Spinal cord (tissue), 10 donors: ENCODE measurements around the gene BPIFB4. TPM values are rescaled to one million over a fixed set of nuclear protein-coding genes. Genes with fewer than 3 reads are reported as not detected.
"Not testable (repeated sequence)": the region's sequence is repeated elsewhere in the genome, so short reads cannot be mapped to it uniquely, and the experiment has no call there.

Experiments used
- DNase-seq, 6 donors: peaks; one replicate each; pipeline versions ENCODE4 v3.0.0 to v3.0.0-alpha.2; 2013 to 2015; ENCODE audit warnings: low spot score in 6 of 6, low read depth in 4 of 6
- H3K27ac ChIP-seq: one replicate; pipeline ENCODE4 v1.5.1; 2013; ENCODE audit warnings: low read depth, low read length, control low read depth
- H3K27me3 ChIP-seq: one replicate; pipeline ENCODE4 v1.6.1; 2013; ENCODE audit warnings: low read length; ENCODE audit not compliant: control insufficient read depth, insufficient read depth
- H3K36me3 ChIP-seq: one replicate; pipeline ENCODE4 v1.6.1; 2013; ENCODE audit warnings: low read length; ENCODE audit not compliant: control insufficient read depth, insufficient read depth
- H3K4me1 ChIP-seq: one replicate; pipeline ENCODE4 v1.6.1; 2013; ENCODE audit warnings: low read length; ENCODE audit not compliant: control insufficient read depth, insufficient read depth
- H3K4me3 ChIP-seq: one replicate; pipeline ENCODE4 v1.5.1; 2013; ENCODE audit warnings: low read depth, low read length, control low read depth
- H3K9me3 ChIP-seq: one replicate; pipeline ENCODE4 v1.6.1; 2013; ENCODE audit warnings: low read length; ENCODE audit not compliant: control insufficient read depth, insufficient read depth
- WGBS: methylation state at CpG from one replicate; pipeline ENCODE4 v1.1.5; 2013; ENCODE audit warnings: missing lambda C conversion rate; ENCODE audit not compliant: insufficient coverage; 5-methylcytosine and 5-hydroxymethylcytosine counted together
- polyA plus RNA-seq, 2 donors: library from polyadenylated mRNA; unstranded; fragments of 120-200 nt; gene quantifications; one replicate each; pipeline ENCODE4 v1.2.1, GENCODE V29; 2013; ENCODE audit not compliant: insufficient read length in 2 of 2
- total RNA-seq, 2 donors: library from RNA; depleted of rRNA in 1 of 2; stranded (reverse); fragments of 120-200 nt in 1 of 2; fragments of >200 nt in 1 of 2; gene quantifications; one replicate each; pipeline versions ENCODE4 v1.2.3 to v1.2.4, GENCODE V29; 2013 to 2014
- donor health status: healthy.

Gene BPIFB4
- total and polyA plus RNA-seq, 4 donors: 0.24 to 0.44 (median 0.32) TPM; not detected in 1

- no peak overlapping the region for H3K4me3 ChIP-seq
- peaks cover 13% of the 10 kb centered on the region for H3K4me1 ChIP-seq
- H3K27ac ChIP-seq: peak overlapping the region; percentile 50
- no CpG with 5 or more reads among the region's 2 CpGs for WGBS
- H3K27me3 ChIP-seq: no peaks in the 10 kb centered on the region
- H3K36me3 ChIP-seq: no peaks in the 10 kb centered on the region
- DNase-seq: peak in 2 of 6 donors; percentile 20 to 54
- no peaks in the 10 kb centered on the region for H3K9me3 ChIP-seq
Observed at GRCh38 chr20:33108661-33109060, 29.2 kb downstream of the BPIFB4 start.

GRCh38 chr20:33110147-33110825, 30.8 kb downstream of the BPIFB4 start:
- H3K4me1 ChIP-seq: peaks cover 5% of the 10 kb centered on the region
- no peaks in the 10 kb centered on the region for H3K9me3 ChIP-seq
- H3K27ac ChIP-seq: no peak overlapping the region
- H3K36me3 ChIP-seq: no peaks in the 10 kb centered on the region
- no peak overlapping the region for H3K4me3 ChIP-seq
- 100% methylated on average over 2 of the region's 8 CpGs for WGBS
- H3K27me3 ChIP-seq: no peaks in the 10 kb centered on the region
- no peak for DNase-seq

GRCh38 chr20:33111306-33111705, 31.9 kb downstream of the BPIFB4 start:
- DNase-seq: no peak
- H3K36me3 ChIP-seq: no peaks in the 10 kb centered on the region

GRCh38 chr20:33112547-33113386, 33.3 kb downstream of the BPIFB4 start:
- Histone ChIP-seq H3K27ac (no peak overlapping the region), H3K9me3 (no peaks in the 10 kb centered on the region), H3K36me3 (no peaks in the 10 kb centered on the region), H3K27me3 (no peaks in the 10 kb centered on the region), H3K4me3 (no peak overlapping the region), H3K4me1 (no peaks in the 10 kb centered on the region)
- DNase-seq: no peak
- 92% methylated on average over 1 of the region's 7 CpGs for WGBS

More at GRCh38 chr20:33111306-33111705, 31.9 kb downstream of the BPIFB4 start:
- H3K4me1 ChIP-seq: no peaks in the 10 kb centered on the region
- no peak overlapping the region for H3K27ac ChIP-seq
- H3K9me3 ChIP-seq: no peaks in the 10 kb centered on the region
- no peaks in the 10 kb centered on the region for H3K27me3 ChIP-seq
- no peak overlapping the region for H3K4me3 ChIP-seq
- WGBS: 92% methylated on average over 5 of the region's 5 CpGs

GRCh38 chr20:33113387-33113908, 34.0 kb downstream of the BPIFB4 start:
- Histone ChIP-seq H3K9me3 (no peaks in the 10 kb centered on the region), H3K27ac (no peak overlapping the region), H3K4me1 (no peaks in the 10 kb centered on the region), H3K4me3 (no peak overlapping the region), H3K36me3 (no peaks in the 10 kb centered on the region), H3K27me3 (no peaks in the 10 kb centered on the region)
- DNase-seq: no peak
- 77% methylated on average over 4 of the region's 6 CpGs for WGBS

GRCh38 chr20:33115501-33115900, 36.1 kb downstream of the BPIFB4 start:
- DNase-seq, H3K9me3 ChIP-seq, H3K27ac ChIP-seq, H3K4me1 ChIP-seq, H3K36me3 ChIP-seq, H3K27me3 ChIP-seq, H3K4me3 ChIP-seq: not testable (repeated sequence)
- WGBS: 96% methylated on average over 24 of the region's 34 CpGs

GRCh38 chr20:33119725-33120720, 40.6 kb downstream of the BPIFB4 start:
- no peaks in the 10 kb centered on the region for H3K27me3 ChIP-seq
- H3K27ac ChIP-seq: no peak overlapping the region
- DNase-seq: no peak
- H3K36me3 ChIP-seq: no peaks in the 10 kb centered on the region
- H3K9me3 ChIP-seq: no peaks in the 10 kb centered on the region
- no CpG with 5 or more reads among the region's 3 CpGs for WGBS
- no peaks in the 10 kb centered on the region for H3K4me1 ChIP-seq
- no peak overlapping the region for H3K4me3 ChIP-seq

- Histone ChIP-seq H3K4me3 (no peak overlapping the region), H3K27ac (no peak overlapping the region), H3K27me3 (no peaks in the 10 kb centered on the region), H3K4me1 (no peaks in the 10 kb centered on the region), H3K36me3 (no peaks in the 10 kb centered on the region), H3K9me3 (no peaks in the 10 kb centered on the region)
- DNase-seq: no peak
- 92% methylated on average over 2 of the region's 3 CpGs for WGBS
Observed at GRCh38 chr20:33120934-33121333, 41.5 kb downstream of the BPIFB4 start.

- 64% methylated on average over 1 of the region's 1 CpG for WGBS
- H3K4me1 ChIP-seq, H3K9me3 ChIP-seq, H3K27ac ChIP-seq, H3K4me3 ChIP-seq, DNase-seq, H3K27me3 ChIP-seq, H3K36me3 ChIP-seq: not testable (repeated sequence)
Observed at GRCh38 chr20:33122297-33122696, 42.9 kb downstream of the BPIFB4 start.
